Amniotic stem cell (primary cell): ENCODE results near the gene PPA2.
"Not testable (repeated sequence)": the region's sequence is repeated elsewhere in the genome, so short reads cannot be mapped to it uniquely, and the experiment has no call there.

ENCODE experiments used
- DNase-seq: peaks from one replicate; lab custom pipeline; 2025; lab: John Stamatoyannopoulos, UW

PPA2 gene

DNA sequence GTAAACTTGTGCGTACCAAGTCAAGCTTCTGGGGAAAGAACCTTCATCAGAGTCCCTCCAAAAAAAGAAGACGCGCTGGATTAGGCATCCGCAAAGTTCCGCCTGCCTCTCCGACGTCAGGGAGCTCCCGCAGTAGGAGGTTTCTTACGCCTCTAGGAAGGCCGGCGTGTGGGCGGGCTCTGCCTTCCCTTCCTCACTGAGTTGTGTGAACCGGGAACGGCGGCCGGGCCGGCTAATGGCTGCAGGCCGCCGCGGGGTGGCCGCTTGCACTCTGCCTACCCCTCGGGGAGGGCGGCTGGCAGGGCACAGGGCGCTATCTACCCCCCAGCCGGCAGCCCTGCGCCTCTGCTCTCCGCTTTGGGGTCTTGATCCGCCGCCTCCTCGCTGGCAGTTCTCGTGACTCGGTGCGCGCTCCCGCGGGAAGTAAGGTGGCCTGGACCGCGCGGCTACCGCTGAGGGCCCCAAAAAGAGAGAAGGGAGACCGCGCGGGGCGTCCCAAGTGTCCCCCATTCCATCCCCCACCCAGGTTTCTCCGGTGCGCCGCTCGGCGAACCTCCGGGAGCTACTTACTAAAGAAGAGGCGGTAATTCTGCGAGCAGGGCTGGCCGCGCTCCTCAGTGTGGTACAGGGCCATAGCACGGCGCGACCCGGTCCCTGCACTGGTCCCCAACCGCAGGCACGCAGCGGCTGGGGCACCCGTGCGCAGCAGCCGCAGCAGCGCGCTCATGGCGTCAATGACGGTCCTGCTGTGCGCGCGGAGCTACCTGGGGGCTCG lies at the start of gene PPA2:
Gene PPA2 (minus strand): TSS at position 739 of the 775 bp plus-strand sequence. CDS start 12 bp downstream, at position 727.
- peak; percentile 85 for DNase-seq

DNA sequence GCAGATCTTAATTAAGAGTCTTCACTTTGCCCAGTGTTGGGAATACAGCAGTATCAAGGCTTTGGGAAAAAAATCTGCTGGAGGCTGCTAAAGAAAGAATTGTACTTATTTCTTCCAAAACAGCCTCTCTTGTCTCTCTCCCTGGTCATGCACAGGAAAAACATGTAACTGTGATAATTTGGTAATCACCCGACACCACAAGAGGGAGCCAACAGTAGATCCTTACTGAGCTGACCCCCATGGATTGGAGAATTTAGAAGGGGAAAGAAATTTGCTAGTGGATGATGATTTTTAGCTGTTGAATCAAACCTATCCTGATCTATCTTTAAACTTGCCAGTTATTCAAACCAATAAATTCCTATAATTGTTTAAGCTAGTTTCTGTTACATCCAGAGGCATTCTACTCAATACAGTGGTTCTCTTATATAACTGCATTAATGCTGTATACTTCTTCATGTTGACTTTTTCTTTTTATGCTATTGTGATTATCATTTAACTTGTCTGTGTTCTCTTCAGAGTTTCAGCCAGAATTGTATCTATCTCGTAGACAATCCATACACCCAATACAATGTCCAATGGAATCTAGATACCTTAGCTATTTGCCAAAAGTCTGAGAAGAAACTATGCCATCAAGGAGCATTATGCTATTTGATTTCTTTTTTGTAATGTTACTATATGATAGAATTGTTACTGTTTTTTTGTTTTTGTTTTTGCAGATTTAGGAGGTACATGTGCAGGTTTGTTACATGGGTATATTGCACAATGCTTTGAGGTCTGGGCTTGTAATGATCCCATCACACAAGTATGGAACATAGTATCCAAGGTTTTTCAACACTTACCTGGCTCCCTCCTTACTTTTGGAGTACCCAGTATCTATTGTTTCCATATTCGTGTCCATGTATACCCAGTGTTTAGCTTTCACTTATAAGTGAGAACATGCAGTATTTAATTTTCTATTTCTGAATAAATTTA lies 47.2 kb upstream of the PPA2 start:
- DNase-seq: peak; percentile 7

- no peak for DNase-seq
Measured at GRCh38 chr4:105510245-105510644, 36.4 kb upstream of the PPA2 start.

DNA sequence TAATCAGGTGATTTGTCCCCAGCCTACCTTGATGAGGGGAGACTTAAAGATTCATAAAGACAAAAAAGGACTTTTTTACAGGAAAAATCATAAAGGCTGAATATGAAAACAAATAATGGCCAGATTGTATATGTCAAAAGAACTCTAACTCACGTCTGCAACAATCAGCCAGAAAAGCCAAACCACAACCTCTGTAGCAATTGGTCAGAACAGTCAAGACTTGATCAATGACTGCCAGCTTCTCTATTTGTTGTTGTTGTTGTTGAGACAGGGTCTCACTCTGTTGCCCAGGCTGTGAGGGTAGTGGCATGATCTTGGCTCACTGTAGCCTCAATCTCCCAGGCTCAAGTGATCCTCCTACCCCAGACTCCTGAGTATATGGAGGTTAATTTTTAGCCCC lies 35.9 kb upstream of the PPA2 start:
- no peak for DNase-seq

- DNase-seq: no peak
Measured at GRCh38 chr4:105509291-105509690, 35.4 kb upstream of the PPA2 start.

DNA sequence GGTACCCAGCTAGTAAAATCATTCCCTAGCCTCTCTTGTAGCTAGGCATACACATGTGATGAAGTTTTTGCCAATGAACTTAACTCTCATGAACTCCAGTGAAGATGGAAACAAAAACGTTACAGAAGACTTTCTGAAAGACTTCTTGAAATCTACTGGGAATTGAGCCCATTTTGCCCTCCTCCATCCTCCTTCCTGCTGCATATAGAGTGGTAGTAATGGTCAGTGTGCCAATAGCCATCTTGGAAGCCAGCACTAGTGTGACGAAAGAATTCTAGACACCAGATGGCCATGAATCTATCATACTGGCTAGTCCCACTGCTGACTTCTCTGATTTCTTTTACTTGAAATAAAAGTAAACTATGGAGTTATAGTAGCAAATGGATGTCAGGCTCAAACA lies 30.9 kb upstream of the PPA2 start:
- DNase-seq: no peak

GRCh38 chr4:105503484-105503883 lies 29.6 kb upstream of the PPA2 start:
- no peak for DNase-seq

DNA sequence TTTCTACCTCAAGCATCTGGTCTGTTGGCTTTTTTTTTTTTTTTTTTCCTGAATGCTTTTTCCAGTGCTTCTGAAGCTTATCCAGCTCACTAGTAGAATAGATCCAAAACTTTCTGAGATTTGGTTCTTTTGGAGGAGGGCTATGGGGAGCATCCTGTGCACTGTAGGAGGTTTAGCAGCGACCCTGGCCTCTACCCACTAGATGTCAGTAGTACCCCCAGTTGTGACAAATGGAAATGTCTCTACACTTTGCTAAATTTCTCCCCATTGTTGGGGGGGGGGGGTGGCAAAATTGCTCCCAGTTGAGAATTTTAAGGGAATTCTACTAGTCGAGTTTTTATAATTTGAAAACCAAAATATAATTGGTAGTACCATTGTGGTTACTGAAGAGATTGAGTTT lies 23.0 kb upstream of the PPA2 start:
- DNase-seq: no peak

DNA sequence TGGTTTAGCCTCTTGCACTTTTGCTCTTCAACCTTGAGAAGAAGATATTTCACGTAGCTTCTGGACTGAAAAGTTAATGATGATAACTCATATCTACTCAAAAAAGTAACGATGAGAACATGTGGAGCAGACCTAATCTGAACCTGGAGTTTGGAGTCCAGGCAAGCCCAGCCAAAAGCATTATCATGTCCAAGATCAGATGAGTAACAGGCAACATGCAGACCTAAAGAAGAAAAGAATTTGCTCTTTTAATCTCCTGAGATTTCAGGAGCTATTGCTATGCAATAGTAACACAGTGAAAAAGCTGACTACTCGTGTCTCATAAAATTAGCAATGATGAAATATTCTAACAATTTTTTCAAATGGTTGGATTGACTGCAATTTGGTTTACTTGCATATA lies 21.8 kb upstream of the PPA2 start:
- no peak for DNase-seq

DNA sequence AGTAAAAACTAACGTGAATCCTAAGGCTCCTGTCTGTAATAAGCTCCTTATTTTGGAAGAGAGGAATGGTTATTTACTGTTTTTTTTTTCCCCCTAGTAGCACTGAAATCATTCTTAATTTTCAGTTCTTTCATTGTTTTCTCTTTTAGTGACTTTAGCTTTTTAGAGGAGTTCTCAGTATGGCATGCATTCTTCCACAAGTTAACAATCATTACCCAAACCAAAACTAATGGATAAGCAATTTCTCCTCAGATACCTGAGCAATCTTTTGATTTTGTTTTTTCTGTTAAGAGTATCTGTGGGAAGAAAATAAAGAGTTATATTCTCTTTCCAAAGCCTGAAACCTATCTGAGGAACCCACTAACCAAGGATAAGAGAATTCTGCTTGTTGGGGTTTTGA lies 16.7 kb upstream of the PPA2 start:
- no peak for DNase-seq

DNA sequence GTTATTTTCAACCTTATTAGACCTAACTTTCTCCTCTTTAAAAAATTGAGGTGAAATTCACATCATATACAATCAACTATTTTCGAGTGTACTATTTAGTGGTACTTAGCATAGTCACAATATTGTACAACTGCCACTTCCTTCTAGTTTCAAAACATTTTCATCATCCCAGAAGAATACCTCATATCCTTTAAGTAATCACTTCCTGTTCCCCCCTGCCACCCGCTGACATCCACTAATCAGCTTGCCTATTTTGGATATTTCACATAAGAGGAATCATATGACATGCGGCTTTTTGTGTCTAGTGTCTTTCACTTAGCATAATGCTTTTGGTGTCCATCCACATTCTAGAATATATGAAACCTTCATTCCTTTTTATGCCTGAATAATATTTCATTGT lies 10.0 kb upstream of the PPA2 start:
- no peak for DNase-seq

DNA sequence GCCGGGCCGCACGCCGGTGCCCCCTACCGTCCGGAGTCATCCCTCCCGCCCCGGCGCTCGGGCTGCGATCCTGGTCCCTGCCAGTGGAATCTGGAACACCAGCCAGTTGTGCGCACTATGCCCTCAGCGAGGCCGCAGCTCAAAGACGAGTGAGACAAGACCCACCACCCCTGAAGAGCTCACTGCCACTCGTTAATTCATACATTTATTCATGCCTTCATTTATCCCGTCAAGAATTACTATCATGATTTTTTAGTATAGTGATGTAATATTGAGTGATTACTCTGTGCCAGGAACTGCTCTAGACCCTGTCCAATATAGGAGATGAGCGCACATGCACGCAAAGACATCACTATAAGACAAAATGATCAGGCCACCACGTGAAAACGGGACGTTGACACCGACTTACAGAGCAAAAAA lies 247 bp upstream of the PPA2 start:
- DNase-seq: peak; percentile 74

DNA sequence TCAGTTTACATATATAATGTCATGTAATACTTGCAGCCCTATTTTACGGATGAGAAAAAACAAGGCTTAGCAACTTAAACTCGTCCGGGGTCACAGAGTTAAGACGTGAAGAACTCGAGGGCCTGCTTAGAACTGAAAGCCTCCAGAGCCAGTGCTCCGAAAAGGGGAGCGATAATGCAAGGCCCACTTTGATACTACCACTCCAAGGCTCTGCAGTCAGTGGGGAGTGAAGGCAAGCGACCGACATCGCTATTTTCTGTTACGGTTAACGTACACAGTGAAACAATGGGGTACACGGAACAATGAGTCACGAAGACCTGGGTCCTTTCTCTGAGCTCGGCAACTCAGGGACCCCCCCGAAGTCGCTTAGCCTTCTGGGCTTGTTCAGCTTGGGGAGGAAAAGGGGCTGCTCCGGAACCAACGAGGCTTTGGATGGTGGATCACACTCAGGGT lies 965 bp downstream of the PPA2 start:
- no peak for DNase-seq

DNA sequence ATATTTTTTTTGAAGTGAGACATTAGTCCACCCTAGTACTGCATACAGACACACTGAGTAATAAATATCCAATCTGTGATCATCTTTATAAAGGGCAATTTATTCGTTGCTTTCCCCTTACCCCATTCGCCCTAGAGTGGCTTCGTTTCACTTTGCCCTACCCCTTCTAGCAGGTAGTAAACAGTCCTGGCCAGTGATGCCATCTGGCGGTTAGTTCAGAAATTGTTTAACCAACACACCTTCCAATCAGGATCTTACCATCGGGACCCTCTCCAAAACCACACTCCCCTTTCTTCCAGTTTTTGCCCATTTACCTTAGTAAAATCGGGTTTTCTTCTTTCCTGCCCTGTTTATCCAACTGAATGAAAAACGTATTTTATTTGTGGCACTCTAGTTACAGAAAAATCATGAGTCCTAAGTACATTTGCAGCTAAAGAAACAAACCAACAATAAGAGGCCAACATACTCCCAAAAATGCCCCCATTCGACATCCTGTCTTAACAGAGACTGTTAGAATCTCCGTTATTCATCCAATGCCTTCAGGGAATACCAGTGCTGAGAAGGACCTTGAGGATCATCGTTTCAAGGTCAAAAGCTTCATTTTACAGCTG lies 2.2 kb downstream of the PPA2 start:
- DNase-seq: peak; percentile 51

DNA sequence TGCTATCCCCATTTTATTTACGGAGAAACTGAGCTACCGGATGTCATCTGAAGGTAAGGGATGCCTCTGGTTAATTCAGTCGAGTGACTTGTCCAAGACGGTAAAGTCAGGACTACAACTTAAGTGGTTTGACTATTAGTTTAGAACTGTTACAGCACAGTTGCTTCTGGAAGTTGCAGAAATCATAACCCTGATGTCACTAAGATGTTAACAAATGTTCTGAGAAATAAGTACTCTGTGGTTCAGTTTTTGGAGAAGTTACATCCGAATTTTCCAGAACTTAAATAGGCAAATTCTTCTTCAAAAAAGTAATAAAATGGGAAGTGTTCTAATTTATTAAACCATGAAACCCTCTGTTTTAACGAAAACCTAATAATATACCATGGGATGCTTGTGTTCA lies 3.1 kb downstream of the PPA2 start:
- no peak for DNase-seq

GRCh38 chr4:105469736-105470135 lies 4.1 kb downstream of the PPA2 start:
- no peak for DNase-seq

GRCh38 chr4:105466580-105466979 lies 7.3 kb downstream of the PPA2 start:
- no peak for DNase-seq

- DNase-seq: not testable (repeated sequence)
Measured at GRCh38 chr4:105464563-105464962, 9.3 kb downstream of the PPA2 start.

DNA sequence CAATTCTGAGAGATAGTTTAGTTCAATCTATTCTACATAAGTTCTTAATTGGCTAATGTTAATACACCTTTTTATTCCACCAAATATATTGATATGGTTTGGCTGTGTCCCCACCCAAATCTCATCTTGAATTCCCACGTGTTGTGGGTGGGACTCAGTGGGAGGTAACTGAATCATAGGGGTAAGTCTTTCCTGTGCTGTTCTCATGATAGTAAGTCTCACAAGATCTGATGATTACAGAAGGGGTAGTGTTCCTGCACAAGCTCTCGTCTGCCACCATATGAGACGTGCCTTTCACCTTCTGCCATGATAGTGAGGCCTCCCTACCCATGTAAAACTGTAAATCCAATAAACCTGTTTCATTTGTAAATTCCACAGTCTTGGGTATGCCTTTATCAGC lies 11.3 kb downstream of the PPA2 start:
- DNase-seq: no peak

DNA sequence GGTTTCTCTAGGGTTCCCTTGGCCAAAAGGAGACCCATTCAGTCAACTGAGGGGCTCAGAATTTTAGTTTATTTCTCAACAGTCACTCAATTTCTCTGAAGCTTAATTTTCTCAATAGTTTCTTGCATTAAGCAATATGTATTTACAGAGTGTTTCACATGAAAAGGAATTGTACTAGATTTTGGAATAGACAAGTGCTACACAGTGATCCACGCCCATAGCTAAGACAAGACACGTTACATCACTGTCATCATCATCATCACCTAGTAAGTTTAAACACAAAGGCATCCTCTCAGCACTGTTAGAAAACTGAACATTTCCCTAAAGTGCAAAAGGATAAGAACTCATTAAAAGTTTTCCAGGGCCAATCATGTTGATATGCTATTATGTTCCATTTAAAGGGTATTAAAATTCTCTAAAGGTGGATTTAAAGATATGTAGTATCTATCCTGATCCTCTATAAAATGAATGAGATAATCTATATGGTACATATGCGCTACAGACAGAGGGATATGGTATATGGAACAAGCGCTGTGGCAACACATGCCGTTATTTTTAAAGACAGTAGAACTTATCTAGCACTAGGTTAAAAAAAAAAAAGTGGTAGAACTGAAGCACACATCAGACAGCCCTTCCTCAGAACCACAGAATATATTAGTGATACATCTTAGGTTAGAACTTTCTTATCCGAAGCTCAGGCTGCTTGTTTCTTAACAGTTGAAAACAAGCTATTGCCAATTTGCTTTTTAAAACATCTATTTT lies 12.1 kb downstream of the PPA2 start:
- no peak for DNase-seq

- DNase-seq: no peak
Measured at GRCh38 chr4:105461221-105461620, 12.6 kb downstream of the PPA2 start.

GRCh38 chr4:105460306-105460705 lies 13.6 kb downstream of the PPA2 start:
- DNase-seq: no peak
